ENCODE results near the gene CREB3L2. TPM values are rescaled to one million over a fixed set of nuclear protein-coding genes. Genes with fewer than 3 reads are reported as not detected.

The CREB3L2 gene
- total and polyA plus RNA-seq, 2 of the 8 experiments (the other 6 are each of a cell fraction or from before 2014, with no cell fraction given): 14.4 to 48.3 TPM

GRCh38 chr7:138032770-138033169 is 30.9 kb upstream of the CREB3L2 start:
- no peak overlapping the region for H4K5ac ChIP-seq (ENCODE audit: insufficient read length, low read depth, low read length)
- H3K9me3 ChIP-seq (ENCODE audit: insufficient read depth in 2 of 2, low read depth in 1 of 2, low read length in 1 of 2): peaks cover 15 to 22% of the 10 kb centered on the region in 2 experiments
- H3K27ac ChIP-seq (ENCODE audit: low read depth, low read length): no peak overlapping the region
- H3K23ac ChIP-seq (ENCODE audit: insufficient read length): no peak overlapping the region
- H3K4me1 ChIP-seq (replicated peaks in 1 of 4; ENCODE audit: control insufficient read depth in 3 of 4, insufficient read depth in 4 of 4, low read length in 3 of 4): peaks cover 0 to 2% (median 0%) of the 10 kb centered on the region in 4 experiments; a peak in 2 of 7 replicates
- CTCF ChIA-PET (ENCODE audit: partially characterized antibody): interaction anchor here (0.6 to 1.5 kb wide), 5 partner anchors 14 to 1159 kb away, joined by 3 to 4 read pairs (median 3); no protein-coding TSS in a partner anchor
- no peak overlapping the region for H3K4ac ChIP-seq (replicated peaks; ENCODE audit: insufficient read length, low read depth, low read length)
- no peak overlapping the region for H3K14ac ChIP-seq (ENCODE audit: insufficient read length)
- FAIRE-seq (no peak), DNase-seq (ENCODE audit: low read depth in 1 of 2, low spot score in 2 of 2) (no peak)
- no peak overlapping the region for H2BK20ac ChIP-seq (ENCODE audit: low read length)
- no peak overlapping the region for H2BK120ac ChIP-seq (replicated peaks; ENCODE audit: low read depth, low read length)
- POLR2A ChIA-PET (ENCODE audit: partially characterized antibody): no interaction called here
- TF ChIP-seq HDAC2 (IDR thresholded peaks at IDR 0.05; ENCODE audit: borderline replicate concordance in 1 of 2, low read depth in 2 of 2, low read length in 2 of 2) (no peak), CREB1 (IDR thresholded peaks at IDR 0.05) (no peak), CEBPB (IDR thresholded peaks at IDR 0.05; ENCODE audit: low read depth, low read length) (no peak), GABPA (IDR thresholded peaks at IDR 0.05; ENCODE audit: borderline replicate concordance, insufficient read depth, low read length) (no peak), NRF1 (IDR thresholded peaks at IDR 0.05; ENCODE audit: low read depth, low read length) (no peak), POU5F1 (IDR thresholded peaks at IDR 0.05; ENCODE audit: low read depth, low read length) (no peak), SIRT6 (IDR thresholded peaks at IDR 0.05; ENCODE audit: low read length) (no peak), SIX5 (IDR thresholded peaks at IDR 0.05; ENCODE audit: low read depth, low read length) (no peak), CHD1 (IDR thresholded peaks at IDR 0.05; ENCODE audit: low read depth, low read length) (no peak), JUN (IDR thresholded peaks at IDR 0.05; ENCODE audit: low read depth, low read length) (no peak)
- TF ChIP-seq, protein P1, sequence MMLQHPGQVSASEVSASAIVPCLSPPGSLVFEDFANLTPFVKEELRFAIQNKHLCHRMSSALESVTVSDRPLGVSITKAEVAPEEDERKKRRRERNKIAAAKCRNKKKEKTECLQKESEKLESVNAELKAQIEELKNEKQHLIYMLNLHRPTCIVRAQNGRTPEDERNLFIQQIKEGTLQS (IDR thresholded peaks at IDR 0.05; ENCODE audit: insufficient read depth, low read depth, low read length): no peak
- no peaks in the 10 kb centered on the region for H3K27me3 ChIP-seq (replicated peaks in 1 of 4; ENCODE audit: control insufficient read depth in 3 of 4, extremely low read depth in 1 of 4, insufficient read depth in 3 of 4, low read length in 3 of 4)
- H3K79me2 ChIP-seq (ENCODE audit: control insufficient read depth in 1 of 2, insufficient read depth in 2 of 2, low read length in 2 of 2): no peaks in the 10 kb centered on the region
- H2BK5ac ChIP-seq (ENCODE audit: low read depth, low read length): no peak overlapping the region
- whole genome bisulfite sequencing, 2 experiments (ENCODE audit: extremely low coverage in 1 of 2, insufficient coverage in 1 of 2, insufficient read length in 1 of 2, insufficient replicate concordance in 2 of 2, low coverage in 1 of 2, low lambda C conversion rate in 2 of 2, missing lambda C conversion rate in 1 of 2): 86% methylated on average over 3 of the region's 3 CpGs; no CpG with 5 or more reads in 1 of the 2 experiments
- no peaks in the 10 kb centered on the region; a peak in 1 of 8 replicates for H3K36me3 ChIP-seq (ENCODE audit: control insufficient read depth in 2 of 4, insufficient read depth in 4 of 4, low read length in 3 of 4)
- H3K56ac ChIP-seq (replicated peaks; ENCODE audit: insufficient read length, low read depth, low read length): no peak overlapping the region
- H3K23me2 ChIP-seq (ENCODE audit: low read depth, low read length): no peaks in the 10 kb centered on the region
- H2AFZ ChIP-seq (ENCODE audit: low read length): peak overlapping the region; percentile 60; the same call in 1 of the 2 replicates
- H3K4me2 ChIP-seq (ENCODE audit: insufficient read depth in 1 of 2, low read depth in 2 of 2, low read length in 2 of 2): no peak overlapping the region
- H2AK5ac ChIP-seq (ENCODE audit: low read depth, low read length): no peak overlapping the region
- no peak overlapping the region for H3K18ac ChIP-seq (ENCODE audit: extremely low read depth, low read length)
- no peak overlapping the region for H4K91ac ChIP-seq (replicated peaks; ENCODE audit: insufficient read length, low read length)
- H3K9ac ChIP-seq (replicated peaks in 1 of 4; ENCODE audit: extremely low read depth in 1 of 4, low read depth in 3 of 4, low read length in 3 of 4): no peak overlapping the region
- no peak overlapping the region for H4K8ac ChIP-seq (ENCODE audit: extremely low read depth, insufficient read depth, low read length)
- no peak overlapping the region for H2BK12ac ChIP-seq (ENCODE audit: low read depth, low read length)
- H4K20me1 ChIP-seq (replicated peaks in 1 of 2; ENCODE audit: control insufficient read depth in 1 of 2, insufficient read depth in 2 of 2, low read length in 2 of 2): no peaks in the 10 kb centered on the region
- H3K4me3 ChIP-seq (ENCODE audit: extremely low read depth in 1 of 4, insufficient read depth in 2 of 4, low read depth in 3 of 4, low read length in 4 of 4): no peak overlapping the region
- no peaks in the 10 kb centered on the region for H3K79me1 ChIP-seq (ENCODE audit: low read depth, low read length)
- no peak overlapping the region for H2BK15ac ChIP-seq (ENCODE audit: low read length)
